Esophagus muscularis mucosa (tissue), 4 donors: ENCODE data around the gene RNPS1. TPM values are rescaled to one million over a fixed set of nuclear protein-coding genes. Genes with fewer than 3 reads are reported as not detected.
"Not testable (repeated sequence)": the region's sequence is repeated elsewhere in the genome, so short reads cannot be mapped to it uniquely, and the experiment has no call there.

ENCODE experiments used
- DNase-seq: peaks from one replicate; pipeline ENCODE4 v3.0.0-alpha.2; 2017; ENCODE audit errors: extremely low spot score
- H3K27ac ChIP-seq, 4 donors: fragments of 200-600 bp; sonication (generic); replicated peaks in 1 of 4; 1 replicate in 3 of 4; 2 replicates in 1 of 4; pipeline ENCODE4 v1.5.1; 2016 to 2019; ENCODE audit warnings: mild to moderate bottlenecking in 1 of 4
- H3K27me3 ChIP-seq, 4 donors: fragments of 200-600 bp; sonication (generic); one replicate each; pipeline versions ENCODE4 v1.5.1 to v1.6.0; 2016 to 2019
- H3K36me3 ChIP-seq, 4 donors: fragments of 200-600 bp; sonication (generic); one replicate each; pipeline ENCODE4 v1.5.1; 2016 to 2019
- H3K4me1 ChIP-seq, 4 donors: fragments of 200-600 bp; sonication (generic); one replicate each; pipeline ENCODE4 v1.5.1; 2016 to 2019
- H3K4me3 ChIP-seq, 4 donors: fragments of 200-600 bp; sonication (generic); 1 replicate in 2 of 4; 2 replicates in 2 of 4; pipeline ENCODE4 v1.5.1; 2016 to 2019; ENCODE audit warnings: mild to moderate bottlenecking in 4 of 4, moderate library complexity in 1 of 4
- H3K9me3 ChIP-seq, 4 donors: fragments of 200-600 bp; sonication (generic); 1 replicate in 3 of 4; 2 replicates in 1 of 4; pipeline ENCODE4 v1.5.1; 2016 to 2019
- EP300 ChIP-seq: sonication (generic); formaldehyde crosslinking; IDR thresholded peaks from one replicate; pipeline ENCODE4 v1.6.1; 2017; ENCODE audit warnings: antibody characterized with exemption
- POLR2A ChIP-seq: fragments of 450-650 bp; IDR thresholded peaks from one replicate; pipeline ENCODE4 v1.6.1; 2017; ENCODE audit warnings: antibody characterized with exemption, moderate library complexity, mild to moderate bottlenecking, low read depth
- POLR2AphosphoS5 ChIP-seq, 2 donors: sonication (generic); formaldehyde crosslinking; IDR thresholded peaks; one replicate each; pipeline ENCODE4 v1.6.1; 2017; ENCODE audit warnings: antibody characterized with exemption in 2 of 2
- WGBS: methylation state at CpG from one replicate; pipeline ENCODE4 v1.1.5; 2018; 5-methylcytosine and 5-hydroxymethylcytosine counted together
- intact Hi-C: fragments of 100-400 bp; cut with DNase I; formaldehyde crosslinking; loops from one replicate; pipeline ENCODE4 v1.15.1; 2023
- total RNA-seq, 4 donors: library from RNA; depleted of rRNA; stranded (reverse); fragments of >200 nt; gene quantifications; one replicate each; pipeline versions ENCODE4 v1.1.0 to v1.2.1, GENCODE V29; 2016
- TF ChIP-seq, protein P1 (sequence below), 3 experiments: fragments of 200-600 bp in 2 of 3; fragments of 450-650 bp in 1 of 3; sonication (generic) in 2 of 3; IDR thresholded peaks; one replicate each; pipeline ENCODE4 v1.5.1; 2017 to 2019; ENCODE audit warnings: antibody characterized with exemption in 3 of 3, mild to moderate bottlenecking in 2 of 3, moderate library complexity in 1 of 3

RNPS1 gene
- total RNA-seq, 4 donors from 2014 or later, result 114 to 179 (median 151) TPM

DNA sequence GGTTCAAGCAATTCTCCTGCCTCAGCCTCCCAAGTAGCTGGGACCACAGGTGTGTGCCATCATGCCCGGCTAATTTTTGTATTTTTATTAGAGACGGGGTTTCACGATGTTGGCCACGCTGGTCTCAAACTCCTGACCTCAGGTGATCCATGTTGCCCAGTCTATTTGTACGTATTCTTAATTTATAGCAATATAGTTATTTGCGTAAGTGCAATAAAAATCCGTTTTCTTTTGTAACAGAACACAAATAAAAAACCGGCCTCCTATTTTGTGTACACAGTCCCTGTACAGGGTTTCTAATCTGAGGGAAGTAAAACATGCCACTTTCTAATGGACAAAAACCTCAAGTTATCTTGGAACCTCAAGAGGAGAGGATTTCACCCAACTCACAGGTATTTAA lies 7.7 kb downstream of the RNPS1 start:
- TF ChIP-seq, protein P1, sequence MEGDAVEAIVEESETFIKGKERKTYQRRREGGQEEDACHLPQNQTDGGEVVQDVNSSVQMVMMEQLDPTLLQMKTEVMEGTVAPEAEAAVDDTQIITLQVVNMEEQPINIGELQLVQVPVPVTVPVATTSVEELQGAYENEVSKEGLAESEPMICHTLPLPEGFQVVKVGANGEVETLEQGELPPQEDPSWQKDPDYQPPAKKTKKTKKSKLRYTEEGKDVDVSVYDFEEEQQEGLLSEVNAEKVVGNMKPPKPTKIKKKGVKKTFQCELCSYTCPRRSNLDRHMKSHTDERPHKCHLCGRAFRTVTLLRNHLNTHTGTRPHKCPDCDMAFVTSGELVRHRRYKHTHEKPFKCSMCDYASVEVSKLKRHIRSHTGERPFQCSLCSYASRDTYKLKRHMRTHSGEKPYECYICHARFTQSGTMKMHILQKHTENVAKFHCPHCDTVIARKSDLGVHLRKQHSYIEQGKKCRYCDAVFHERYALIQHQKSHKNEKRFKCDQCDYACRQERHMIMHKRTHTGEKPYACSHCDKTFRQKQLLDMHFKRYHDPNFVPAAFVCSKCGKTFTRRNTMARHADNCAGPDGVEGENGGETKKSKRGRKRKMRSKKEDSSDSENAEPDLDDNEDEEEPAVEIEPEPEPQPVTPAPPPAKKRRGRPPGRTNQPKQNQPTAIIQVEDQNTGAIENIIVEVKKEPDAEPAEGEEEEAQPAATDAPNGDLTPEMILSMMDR (IDR thresholded peaks at IDR 0.05), result no peak
- TF ChIP-seq EP300 (no peak), POLR2AphosphoS5 (IDR thresholded peaks at IDR 0.05) (no peak), POLR2A (no peak)
- DNase-seq, result no peak
- Histone ChIP-seq H3K27me3 (no peaks in the 10 kb centered on the region), H3K36me3 (peaks cover 77 to 95% (median 90%) of the 10 kb centered on the region in 4 donors), H3K4me3 (no peak overlapping the region), H3K9me3 (no peaks in the 10 kb centered on the region), H3K4me1 (peaks cover 2 to 19% (median 8%) of the 10 kb centered on the region in 4 donors), H3K27ac (no peak overlapping the region)
- intact Hi-C loops, result loop anchor here (10.0 kb wide), 1 partner anchor 245 kb away; no protein-coding TSS in a partner anchor
- WGBS, result 92% methylated on average over 8 of the region's 8 CpGs

DNA sequence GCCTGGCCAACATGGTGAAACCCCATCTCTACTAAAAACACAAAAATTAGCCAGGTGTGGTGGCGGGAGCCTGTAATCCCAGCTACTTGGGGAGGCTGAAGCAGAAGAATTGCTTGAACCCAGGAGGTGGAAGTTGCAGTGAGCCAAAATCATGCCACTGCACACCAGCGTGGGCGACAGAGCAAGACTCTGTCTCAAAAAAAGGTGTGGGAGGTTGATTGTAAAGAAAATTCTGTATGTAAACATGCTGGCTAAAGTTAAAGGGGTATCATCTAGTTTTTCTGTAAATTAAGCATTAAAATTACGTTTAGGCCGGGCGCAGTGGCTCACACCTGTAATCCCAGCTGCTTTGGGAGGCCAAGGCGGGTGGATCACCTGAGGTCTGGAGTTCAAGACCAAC lies 9.4 kb downstream of the RNPS1 start:
- intact Hi-C loops, H3K27me3 ChIP-seq, H3K27ac ChIP-seq, H3K9me3 ChIP-seq, DNase-seq, H3K4me3 ChIP-seq, H3K4me1 ChIP-seq: not testable (repeated sequence)
- WGBS, result 92% methylated on average over 7 of the region's 7 CpGs
- H3K36me3 ChIP-seq, result peaks cover 89 to 100% (median 98%) of the 10 kb centered on the region in 4 donors

DNA sequence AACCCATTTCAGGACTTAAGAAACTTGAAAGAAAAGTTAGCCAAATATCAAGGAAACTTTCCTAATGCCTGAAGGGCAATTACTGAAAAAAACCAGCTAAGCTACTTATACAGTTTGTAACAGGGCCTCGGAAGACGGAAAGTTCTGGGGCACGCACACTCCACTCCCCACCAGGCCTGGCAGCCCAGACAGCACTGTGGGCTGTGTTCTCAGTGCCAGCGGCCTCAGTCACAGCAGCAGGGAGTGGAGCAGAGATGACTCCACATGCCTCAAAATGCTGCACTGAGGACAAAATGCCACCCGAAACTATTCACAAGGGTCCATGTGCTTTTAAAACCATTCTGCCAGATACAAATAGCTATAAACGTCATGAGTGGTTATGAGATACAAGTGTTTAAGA lies 10.2 kb downstream of the RNPS1 start:
- 82% methylated on average over 6 of the region's 6 CpGs for WGBS
- intact Hi-C loops, result no loop called here
- peaks cover 88 to 100% (median 98%) of the 10 kb centered on the region in 4 donors for H3K36me3 ChIP-seq
- no peak overlapping the region for H3K27ac ChIP-seq
- H3K4me3 ChIP-seq, result no peak overlapping the region
- H3K27me3 ChIP-seq, result no peaks in the 10 kb centered on the region
- H3K9me3 ChIP-seq, result no peaks in the 10 kb centered on the region
- no peak for DNase-seq
- H3K4me1 ChIP-seq, result no peaks in the 10 kb centered on the region
- TF ChIP-seq, protein P1 (IDR thresholded peaks at IDR 0.05), result no peak
- TF ChIP-seq POLR2AphosphoS5 (IDR thresholded peaks at IDR 0.05) (no peak), EP300 (no peak), POLR2A (no peak)

DNA sequence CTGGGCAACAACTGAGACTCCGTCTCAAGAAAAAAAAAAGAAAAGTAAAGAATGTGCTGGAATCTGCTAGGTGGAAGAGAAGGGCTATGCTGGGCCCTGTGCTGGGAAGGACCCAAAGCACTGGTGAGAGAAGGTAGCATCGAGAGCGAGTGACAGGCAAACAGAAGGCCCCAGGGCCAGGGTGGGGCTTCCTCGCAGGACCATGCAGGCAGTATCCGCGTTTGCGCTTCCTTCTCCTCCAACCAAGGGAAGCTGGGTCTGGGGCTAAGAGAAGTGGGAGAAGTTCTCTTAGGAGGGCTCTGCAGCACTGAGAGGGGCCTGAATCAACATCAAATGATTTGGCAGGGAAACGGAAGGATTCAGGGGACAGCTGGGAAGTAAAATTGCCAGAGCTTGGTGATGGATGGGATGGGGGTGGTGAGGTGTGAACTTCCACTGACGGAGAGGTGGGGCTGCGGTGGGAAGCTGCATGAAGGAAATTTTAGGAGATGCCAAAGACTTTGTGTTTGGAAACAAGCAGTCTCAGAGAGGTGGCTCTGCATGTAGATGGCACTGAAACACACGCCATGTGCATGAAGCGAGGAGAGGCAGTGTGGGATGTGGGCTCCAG lies 11.3 kb downstream of the RNPS1 start:
- no peak overlapping the region for H3K4me3 ChIP-seq
- H3K27ac ChIP-seq, result no peak overlapping the region
- DNase-seq, result no peak
- H3K9me3 ChIP-seq, result no peaks in the 10 kb centered on the region
- no peaks in the 10 kb centered on the region for H3K27me3 ChIP-seq
- WGBS, result 72% methylated on average over 12 of the region's 12 CpGs
- intact Hi-C loops, result no loop called here
- TF ChIP-seq POLR2A (no peak), EP300 (no peak), POLR2AphosphoS5 (IDR thresholded peaks at IDR 0.05) (no peak)
- TF ChIP-seq, protein P1 (IDR thresholded peaks at IDR 0.05), result no peak
- H3K36me3 ChIP-seq, result peaks cover 78 to 94% (median 92%) of the 10 kb centered on the region in 4 donors
- peaks cover 6 to 9% (median 7%) of the 10 kb centered on the region in 4 donors for H3K4me1 ChIP-seq

DNA sequence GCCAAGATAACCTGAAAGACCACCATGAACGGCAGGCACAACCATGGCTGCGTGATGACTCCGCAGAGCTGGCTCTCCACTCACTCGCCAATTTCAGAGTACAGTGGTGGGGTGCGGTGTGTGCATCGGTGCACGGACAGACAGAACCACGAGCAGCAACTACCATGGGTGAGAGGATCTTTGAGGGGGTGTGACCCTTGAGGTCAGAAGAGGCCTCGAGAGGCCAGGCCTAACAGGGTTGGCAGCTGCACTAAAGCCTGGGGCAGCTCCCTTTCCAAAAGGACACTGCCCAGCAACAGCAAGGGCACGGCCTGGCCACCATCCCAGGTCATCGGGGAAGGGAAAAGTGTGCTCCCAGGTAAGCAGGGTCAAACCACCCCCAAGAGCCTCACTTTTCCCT lies 14.6 kb downstream of the RNPS1 start:
- H3K9me3 ChIP-seq, result no peaks in the 10 kb centered on the region
- 82% methylated on average over 10 of the region's 11 CpGs for WGBS
- TF ChIP-seq POLR2AphosphoS5 (IDR thresholded peaks at IDR 0.05) (no peak), EP300 (no peak), POLR2A (no peak)
- TF ChIP-seq, protein P1 (IDR thresholded peaks at IDR 0.05), result no peak
- no peak overlapping the region for H3K27ac ChIP-seq
- intact Hi-C loops, result loop anchor here (5.0 kb wide), 1 partner anchor 96 kb away; the partner anchor contains the start of gene TRAF7
- no peak for DNase-seq
- peaks cover 52 to 70% (median 60%) of the 10 kb centered on the region in 4 donors for H3K36me3 ChIP-seq
- no peak overlapping the region for H3K4me3 ChIP-seq
- no peaks in the 10 kb centered on the region for H3K27me3 ChIP-seq
- H3K4me1 ChIP-seq, result peaks cover 23 to 28% (median 26%) of the 10 kb centered on the region in 4 donors
